Measurements from ENCODE around the gene UNC119. TPM values are rescaled to one million over a fixed set of nuclear protein-coding genes. Genes with fewer than 3 reads are reported as not detected.

The UNC119 gene
- total RNA-seq, 2 experiments from 2014 or later, result 14.2 to 14.9 TPM

DNA sequence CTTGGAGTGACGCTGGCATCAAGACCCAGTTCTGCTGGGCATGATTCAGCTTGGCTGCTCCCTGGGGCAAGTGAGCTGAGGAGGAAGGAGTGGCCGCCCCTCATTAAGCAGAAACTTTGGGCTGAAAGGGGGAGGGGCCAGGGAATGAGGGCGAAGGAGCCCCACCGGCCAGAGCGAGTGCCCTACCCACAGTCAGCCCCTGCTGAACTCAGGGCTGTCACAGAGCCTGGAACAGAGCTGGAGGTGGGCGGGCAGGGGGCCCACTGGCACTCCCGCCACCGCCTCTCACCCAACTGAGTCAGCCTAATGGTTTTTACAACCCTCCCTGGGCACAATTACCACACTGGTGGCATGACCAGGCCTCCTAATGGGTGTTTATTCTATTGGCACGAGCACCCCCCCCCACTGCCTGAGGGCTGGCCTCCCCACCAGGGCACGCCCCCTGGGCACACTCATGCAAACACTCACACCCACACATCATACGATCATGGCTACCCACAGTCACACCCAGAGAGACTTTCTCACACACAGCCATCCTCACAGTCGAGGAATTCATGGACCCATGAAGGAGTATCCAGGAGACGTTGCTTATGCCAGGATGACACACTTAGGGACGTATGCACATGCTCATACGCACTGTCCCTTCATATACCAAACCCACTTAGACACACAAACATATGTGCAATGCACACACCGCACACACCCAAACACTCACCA is 19.2 kb downstream of the UNC119 start:
- DNase-seq (ENCODE audit: low spot score), result no peak
- no peak overlapping the region for H3K4me3 ChIP-seq (ENCODE audit: low read depth, low read length, poor library complexity, severe bottlenecking)
- H3K36me3 ChIP-seq (ENCODE audit: insufficient read depth, low read length), result no peaks in the 10 kb centered on the region
- H3K4me2 ChIP-seq (ENCODE audit: low read length), result no peak overlapping the region
- no peaks in the 10 kb centered on the region for H3K4me1 ChIP-seq (ENCODE audit: insufficient read depth, low read length, poor library complexity, severe bottlenecking)
- intact Hi-C loops (cut with micrococcal nuclease; ENCODE audit: unreplicated experiment), result no loop called here
- no peaks in the 10 kb centered on the region for H3K9me3 ChIP-seq (ENCODE audit: low read length)
- H3K27ac ChIP-seq (ENCODE audit: low read depth, low read length, poor library complexity, severe bottlenecking), result no peak overlapping the region
- CTCF ChIA-PET (ENCODE audit: unreplicated experiment), result no interaction called here
- BruUV-seq (replicated peaks), result no TSS peak
- TF ChIP-seq, protein P1, sequence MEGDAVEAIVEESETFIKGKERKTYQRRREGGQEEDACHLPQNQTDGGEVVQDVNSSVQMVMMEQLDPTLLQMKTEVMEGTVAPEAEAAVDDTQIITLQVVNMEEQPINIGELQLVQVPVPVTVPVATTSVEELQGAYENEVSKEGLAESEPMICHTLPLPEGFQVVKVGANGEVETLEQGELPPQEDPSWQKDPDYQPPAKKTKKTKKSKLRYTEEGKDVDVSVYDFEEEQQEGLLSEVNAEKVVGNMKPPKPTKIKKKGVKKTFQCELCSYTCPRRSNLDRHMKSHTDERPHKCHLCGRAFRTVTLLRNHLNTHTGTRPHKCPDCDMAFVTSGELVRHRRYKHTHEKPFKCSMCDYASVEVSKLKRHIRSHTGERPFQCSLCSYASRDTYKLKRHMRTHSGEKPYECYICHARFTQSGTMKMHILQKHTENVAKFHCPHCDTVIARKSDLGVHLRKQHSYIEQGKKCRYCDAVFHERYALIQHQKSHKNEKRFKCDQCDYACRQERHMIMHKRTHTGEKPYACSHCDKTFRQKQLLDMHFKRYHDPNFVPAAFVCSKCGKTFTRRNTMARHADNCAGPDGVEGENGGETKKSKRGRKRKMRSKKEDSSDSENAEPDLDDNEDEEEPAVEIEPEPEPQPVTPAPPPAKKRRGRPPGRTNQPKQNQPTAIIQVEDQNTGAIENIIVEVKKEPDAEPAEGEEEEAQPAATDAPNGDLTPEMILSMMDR (conservative IDR thresholded peaks at IDR 0.05; ENCODE audit: low read length), result no peak
- no peak for TF ChIP-seq EZH2phosphoT487 (IDR thresholded peaks at IDR 0.05; ENCODE audit: borderline replicate concordance, low read depth, low read length)
- POLR2A ChIA-PET, result no interaction called here
- H2AFZ ChIP-seq (ENCODE audit: low read length), result no peak overlapping the region
- no peaks in the 10 kb centered on the region for H3K79me2 ChIP-seq (ENCODE audit: insufficient read depth, low read depth, low read length)
- H4K20me1 ChIP-seq (ENCODE audit: insufficient read depth, low read length), result no peaks in the 10 kb centered on the region
- H3K9me2 ChIP-seq (ENCODE audit: insufficient read depth, low read length), result no peaks in the 10 kb centered on the region

DNA sequence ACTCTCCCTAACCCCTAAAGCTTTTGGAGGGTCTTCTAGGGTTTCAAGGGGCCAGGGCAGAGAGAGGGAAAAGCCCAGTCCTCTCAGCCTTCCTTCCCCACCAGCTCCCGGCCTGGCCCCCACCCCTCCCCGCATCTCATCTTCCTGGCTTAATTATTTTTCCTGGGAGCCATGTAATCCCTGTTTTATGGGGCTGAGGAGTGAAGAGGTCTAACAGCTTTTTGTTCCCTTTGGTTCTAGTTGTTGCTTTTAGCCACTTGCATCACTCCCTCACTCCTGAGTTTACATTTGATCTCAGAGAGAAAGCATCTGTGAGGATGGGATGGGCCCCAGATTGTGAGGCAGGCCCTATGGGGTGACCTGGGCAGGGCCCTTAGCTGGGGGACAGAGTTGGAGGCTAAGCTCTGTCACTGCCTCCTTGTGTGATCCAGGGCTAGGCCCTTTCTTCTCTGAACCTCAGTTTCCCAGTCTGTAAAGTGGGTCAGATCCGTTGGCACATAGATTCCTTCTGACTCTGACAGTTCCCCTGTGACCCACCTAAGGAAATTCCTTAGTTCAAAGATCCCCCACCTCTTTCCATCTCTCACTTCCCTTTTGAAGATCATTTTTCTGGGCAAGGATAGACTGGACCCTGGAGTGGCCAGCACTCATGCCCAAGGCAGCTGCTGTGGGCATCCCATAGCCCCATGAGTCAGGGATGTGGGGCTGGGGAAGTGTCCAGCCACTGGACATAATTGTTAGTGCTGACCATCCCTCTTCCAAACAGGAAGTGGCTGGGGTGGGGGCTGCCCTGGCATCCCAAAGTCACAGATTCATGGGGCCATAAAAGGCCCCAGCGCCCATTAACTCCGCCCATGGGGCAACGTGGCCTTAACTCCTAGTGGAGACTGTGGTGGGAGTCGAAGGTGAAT is 20.1 kb downstream of the UNC119 start:
- Histone ChIP-seq H3K4me2 (ENCODE audit: low read length) (no peak overlapping the region), H2AFZ (ENCODE audit: low read length) (no peak overlapping the region), H3K9me2 (ENCODE audit: insufficient read depth, low read length) (no peaks in the 10 kb centered on the region)

More for the DNA sequence above, 20.1 kb downstream of the UNC119 start:
- Histone ChIP-seq H4K20me1 (ENCODE audit: insufficient read depth, low read length) (no peaks in the 10 kb centered on the region), H3K36me3 (ENCODE audit: insufficient read depth, low read length) (no peaks in the 10 kb centered on the region), H3K9me3 (ENCODE audit: low read length) (no peaks in the 10 kb centered on the region), H3K27ac (ENCODE audit: low read depth, low read length, poor library complexity, severe bottlenecking) (no peak overlapping the region), H3K4me1 (ENCODE audit: insufficient read depth, low read length, poor library complexity, severe bottlenecking) (no peaks in the 10 kb centered on the region), H3K4me3 (ENCODE audit: low read depth, low read length, poor library complexity, severe bottlenecking) (no peak overlapping the region), H3K79me2 (ENCODE audit: insufficient read depth, low read depth, low read length) (no peaks in the 10 kb centered on the region)
- intact Hi-C loops (cut with micrococcal nuclease; ENCODE audit: unreplicated experiment), result no loop called here
- DNase-seq (ENCODE audit: low spot score), result no peak
- ChIA-PET CTCF (ENCODE audit: unreplicated experiment) (no interaction called here), POLR2A (no interaction called here)
- BruUV-seq (replicated peaks), result no TSS peak
- TF ChIP-seq, protein P1 (conservative IDR thresholded peaks at IDR 0.05; ENCODE audit: low read length), result no peak
- no peak for TF ChIP-seq EZH2phosphoT487 (IDR thresholded peaks at IDR 0.05; ENCODE audit: borderline replicate concordance, low read depth, low read length)

Data from OCI-LY7 (cell line).